AG09309 (cell line): Measurements from ENCODE around the gene CHCHD6.

Experiments
- DNase-seq: peaks from one replicate; pipeline ENCODE4 v3.0.0-alpha.2; 2010; ENCODE audit warnings: low read depth
- H3K4me3 ChIP-seq: 2 replicates; pipeline ENCODE4 v1.5.1; 2011; ENCODE audit warnings: mild to moderate bottlenecking, low read depth, low read length, moderate library complexity; ENCODE audit not compliant: control insufficient read depth
- CTCF ChIP-seq: IDR thresholded peaks from 2 replicates; pipeline ENCODE4 v1.5.1; 2011; ENCODE audit warnings: mild to moderate bottlenecking, low read depth, low read length, inconsistent platforms; ENCODE audit not compliant: insufficient read depth, control insufficient read depth; ENCODE audit errors: missing control alignments

Gene CHCHD6

GRCh38 chr3:126715432-126715831, 11.4 kb downstream of the CHCHD6 start:
- no peak overlapping the region for H3K4me3 ChIP-seq
- no peak for DNase-seq

GRCh38 chr3:126716057-126716456, 12.0 kb downstream of the CHCHD6 start:
- no peak for TF ChIP-seq CTCF
- H3K4me3 ChIP-seq, result no peak overlapping the region
- DNase-seq, result no peak

More at GRCh38 chr3:126715432-126715831, 11.4 kb downstream of the CHCHD6 start:
- TF ChIP-seq CTCF, result no peak

- DNase-seq, result no peak
- TF ChIP-seq CTCF, result no peak
- H3K4me3 ChIP-seq, result no peak overlapping the region
Observed at GRCh38 chr3:126718561-126719445, 14.8 kb downstream of the CHCHD6 start.

- DNase-seq, result no peak
- TF ChIP-seq CTCF, result no peak
- no peak overlapping the region for H3K4me3 ChIP-seq
Observed at GRCh38 chr3:126720596-126720995, 16.6 kb downstream of the CHCHD6 start.

- H3K4me3 ChIP-seq, result no peak overlapping the region
- no peak for TF ChIP-seq CTCF
- no peak for DNase-seq
Observed at GRCh38 chr3:126721246-126721645, 17.2 kb downstream of the CHCHD6 start.

GRCh38 chr3:126723237-126723636, 19.2 kb downstream of the CHCHD6 start:
- DNase-seq, result no peak
- H3K4me3 ChIP-seq, result no peak overlapping the region
- no peak for TF ChIP-seq CTCF

- no peak for DNase-seq
- no peak overlapping the region for H3K4me3 ChIP-seq
- TF ChIP-seq CTCF, result no peak
Observed at GRCh38 chr3:126723801-126724200, 19.8 kb downstream of the CHCHD6 start.
